Right atrium auricular region (tissue), 2 donors: ENCODE data around the gene SLC52A3. TPM values are rescaled to one million over a fixed set of nuclear protein-coding genes. Genes with fewer than 3 reads are reported as not detected.
A peak's percentile ranks its signal among the peaks of the same experiment; 100 is the strongest.

Experiments used
- DNase-seq: peaks from one replicate; pipeline ENCODE4 v3.0.0-alpha.2; 2019; ENCODE audit warnings: low spot score
- H3K27ac ChIP-seq, 2 donors: fragments of 200-600 bp; sonication (generic); 1 replicate in 1 of 2; 2 replicates in 1 of 2; pipeline ENCODE4 v1.5.1; 2016 to 2019
- H3K27me3 ChIP-seq, 2 donors: fragments of 200-600 bp; sonication (generic); one replicate each; pipeline versions ENCODE4 v1.5.1 to v1.6.0; 2017 to 2019
- H3K36me3 ChIP-seq: fragments of 200-600 bp; sonication (generic); one replicate; pipeline ENCODE4 v1.5.1; 2016
- H3K4me1 ChIP-seq, 2 donors: fragments of 200-600 bp; sonication (generic); one replicate each; pipeline versions ENCODE4 v1.5.1 to v1.6.0; 2017 to 2019
- H3K4me3 ChIP-seq, 2 donors: fragments of 200-600 bp; sonication (generic); 1 replicate in 1 of 2; 2 replicates in 1 of 2; pipeline ENCODE4 v1.5.1; 2017 to 2019; ENCODE audit warnings: mild to moderate bottlenecking in 1 of 2, moderate library complexity in 1 of 2
- H3K9me3 ChIP-seq, 2 donors: fragments of 200-600 bp; sonication (generic); one replicate each; pipeline ENCODE4 v1.5.1; 2019
- CTCF ChIP-seq, 2 donors: fragments of 200-600 bp; sonication (generic); IDR thresholded peaks; one replicate each; pipeline ENCODE4 v1.5.1; 2019; ENCODE audit warnings: antibody characterized with exemption in 2 of 2
- total RNA-seq, 2 donors: library from RNA; depleted of rRNA; stranded (reverse); fragments of >200 nt; gene quantifications; one replicate each; pipeline ENCODE4 v1.1.0, GENCODE V29; 2016

The SLC52A3 gene
- total RNA-seq, 2 donors from 2014 or later = 1.3 to 2.6 TPM

- Histone ChIP-seq H3K36me3 (no peaks in the 10 kb centered on the region), H3K4me1 (peaks cover 0 to 10% of the 10 kb centered on the region in 2 donors), H3K9me3 (no peaks in the 10 kb centered on the region), H3K27ac (no peak overlapping the region), H3K27me3 (peaks cover 0 to 6% of the 10 kb centered on the region in 2 donors), H3K4me3 (no peak overlapping the region)
- no peak for DNase-seq
- no peak for TF ChIP-seq CTCF (IDR thresholded peaks at IDR 0.05)
These were observed 35.6 kb downstream of the SLC52A3 start for GRCh38 chr20:732727-733126.

DNA sequence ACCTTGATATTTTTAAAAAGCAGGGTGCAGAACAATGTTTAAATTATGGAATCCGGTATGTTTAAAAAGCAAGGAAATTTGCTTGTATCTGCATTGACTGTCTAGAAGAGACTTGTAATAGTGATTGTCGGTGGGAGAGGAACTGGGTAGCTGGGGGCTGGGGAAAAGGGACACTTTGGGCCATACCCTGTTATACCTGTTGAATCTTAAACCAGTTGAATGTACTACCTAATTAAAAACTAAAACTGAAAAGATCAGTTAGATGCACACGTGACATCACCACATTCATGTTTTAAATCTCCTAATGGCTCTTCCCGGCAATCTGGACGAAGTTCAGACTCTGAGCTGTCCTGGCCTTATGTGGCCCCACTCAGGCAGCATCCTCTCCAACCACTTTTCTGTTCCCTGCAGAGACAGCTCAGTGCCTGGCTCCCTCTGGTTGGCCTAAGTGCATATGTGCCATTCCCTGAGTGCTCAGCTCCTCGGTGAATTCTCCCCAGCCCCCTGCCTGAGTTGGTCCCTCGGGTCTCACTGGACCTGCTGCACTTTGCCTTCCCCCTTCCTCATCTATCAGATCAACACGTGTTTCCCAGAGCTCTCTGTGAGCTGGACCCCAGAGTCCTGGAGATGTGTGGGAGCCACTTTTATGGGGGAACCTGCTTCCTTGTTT lies 36.3 kb downstream of the SLC52A3 start:
- DNase-seq = no peak
- Histone ChIP-seq H3K36me3 (no peaks in the 10 kb centered on the region), H3K27ac (no peak overlapping the region), H3K4me1 (peaks cover 0 to 10% of the 10 kb centered on the region in 2 donors), H3K4me3 (no peak overlapping the region), H3K9me3 (no peaks in the 10 kb centered on the region), H3K27me3 (peaks cover 0 to 6% of the 10 kb centered on the region in 2 donors)
- TF ChIP-seq CTCF (IDR thresholded peaks at IDR 0.05) = no peak

GRCh38 chr20:730005-730404 lies 38.3 kb downstream of the SLC52A3 start:
- H3K4me3 ChIP-seq = no peak overlapping the region
- H3K36me3 ChIP-seq = no peaks in the 10 kb centered on the region
- H3K27ac ChIP-seq = no peak overlapping the region
- peaks cover 0 to 6% of the 10 kb centered on the region in 2 donors for H3K27me3 ChIP-seq
- DNase-seq = no peak
- H3K9me3 ChIP-seq = no peaks in the 10 kb centered on the region
- TF ChIP-seq CTCF (IDR thresholded peaks at IDR 0.05) = no peak
- peaks cover 0 to 10% of the 10 kb centered on the region in 2 donors for H3K4me1 ChIP-seq

DNA sequence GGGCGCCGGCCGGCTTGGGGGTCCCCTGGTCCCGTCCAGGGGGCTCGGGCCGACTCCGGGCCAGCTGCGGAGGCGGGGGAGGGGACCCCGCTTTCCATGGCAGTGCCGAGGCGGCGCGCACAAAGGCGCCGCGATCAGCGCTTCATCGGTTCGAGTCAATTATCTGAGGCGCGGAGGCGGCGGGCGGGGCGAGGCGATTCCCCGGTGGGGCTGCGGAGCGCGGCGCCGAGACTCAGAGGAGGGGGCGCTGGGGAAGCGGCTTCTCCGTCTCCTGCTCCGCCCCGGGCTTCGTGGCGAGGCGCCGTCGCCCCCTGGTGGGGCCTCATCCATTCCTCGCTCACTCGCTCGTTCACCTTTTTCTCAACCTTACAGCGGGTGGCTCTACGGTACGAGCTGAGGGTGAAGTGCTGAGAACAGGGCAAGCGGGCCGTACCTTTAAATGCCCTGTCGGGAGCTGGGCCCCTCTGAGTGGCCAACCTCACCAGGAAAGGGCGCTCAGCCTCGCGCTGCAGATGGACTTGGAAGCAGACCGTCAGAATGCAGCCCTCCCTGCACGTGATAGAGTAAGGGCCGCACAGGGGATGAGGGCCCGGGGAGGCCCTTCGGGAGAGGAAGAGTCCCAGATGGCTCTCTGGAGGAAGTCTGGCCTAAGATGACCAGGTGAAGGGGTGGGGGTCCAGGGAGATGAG lies 39.9 kb downstream of the SLC52A3 start:
- peak overlapping the region; percentile 46 to 59 for H3K4me3 ChIP-seq
- H3K4me1 ChIP-seq = peaks cover 0 to 10% of the 10 kb centered on the region in 2 donors
- no peaks in the 10 kb centered on the region for H3K36me3 ChIP-seq
- H3K27me3 ChIP-seq = peaks cover 0 to 6% of the 10 kb centered on the region in 2 donors
- no peaks in the 10 kb centered on the region for H3K9me3 ChIP-seq
- peak overlapping the region in 1 of 2 donors; percentile 35 for H3K27ac ChIP-seq
- no peak for DNase-seq
- TF ChIP-seq CTCF (IDR thresholded peaks at IDR 0.05) = peak in 1 of 2 donors; percentile 81

DNA sequence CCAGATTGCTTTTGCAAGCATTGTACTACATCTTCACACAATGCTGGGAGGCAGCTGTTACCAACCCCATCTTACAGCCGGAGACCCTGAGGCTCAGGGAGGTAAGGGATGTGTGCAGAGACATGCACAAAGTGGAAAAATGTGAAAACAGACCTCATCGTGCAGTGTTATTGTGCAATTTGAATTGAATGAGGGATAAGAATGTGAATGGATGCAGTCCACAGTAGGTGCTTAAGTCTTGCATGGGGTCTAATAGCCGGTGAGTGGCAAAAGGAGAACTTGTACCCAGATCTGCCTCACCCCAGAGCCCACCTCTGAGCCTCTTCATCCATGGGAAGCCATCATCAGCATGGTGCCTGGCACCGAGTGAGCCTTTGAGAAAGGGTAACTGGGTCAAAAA lies 42.1 kb downstream of the SLC52A3 start:
- no peak for TF ChIP-seq CTCF (IDR thresholded peaks at IDR 0.05)

More for the DNA sequence above, 42.1 kb downstream of the SLC52A3 start:
- Histone ChIP-seq H3K27me3 (peaks cover 0 to 6% of the 10 kb centered on the region in 2 donors), H3K4me1 (peaks cover 0 to 10% of the 10 kb centered on the region in 2 donors), H3K36me3 (no peaks in the 10 kb centered on the region), H3K27ac (no peak overlapping the region), H3K9me3 (no peaks in the 10 kb centered on the region), H3K4me3 (no peak overlapping the region)
- no peak for DNase-seq
